GM12891 (cell line): Measurements from ENCODE around the gene KCNN2.

Experiments
- POLR2A ChIP-seq: IDR thresholded peaks from 2 replicates; pipeline ENCODE4 v1.6.1; 2011; ENCODE audit warnings: low read depth, low read length, control low read depth
- POLR2AphosphoS5 ChIP-seq: IDR thresholded peaks from 2 replicates; pipeline ENCODE4 v1.6.1; 2011; ENCODE audit warnings: low read depth, low read length, control low read depth
- POU2F2 ChIP-seq: IDR thresholded peaks from 2 replicates; pipeline ENCODE4 v1.6.1; 2011; ENCODE audit warnings: low read depth, mild to moderate bottlenecking, control low read depth, low read length, moderate library complexity
- SPI1 ChIP-seq: IDR thresholded peaks from 2 replicates; pipeline ENCODE4 v1.6.1; 2011; ENCODE audit warnings: low read depth, low read length, control low read depth
- TAF1 ChIP-seq: IDR thresholded peaks from 2 replicates; pipeline ENCODE4 v1.6.1; 2011; ENCODE audit warnings: low read depth, low read length, control low read depth

- TF ChIP-seq TAF1: no peak
- TF ChIP-seq POLR2A: no peak
- TF ChIP-seq POLR2AphosphoS5: no peak
- no peak for TF ChIP-seq SPI1
- TF ChIP-seq POU2F2: no peak
Measured at GRCh38 chr5:114402206-114402605, 40.3 kb downstream of the KCNN2 start.
